Large intestine (tissue), 3 donors: ENCODE measurements around the gene PAK4. TPM values are rescaled to one million over a fixed set of nuclear protein-coding genes. Genes with fewer than 3 reads are reported as not detected.
A peak's percentile ranks its signal among the peaks of the same experiment; 100 is the strongest.
"Not testable (repeated sequence)": the region's sequence is repeated elsewhere in the genome, so short reads cannot be mapped to it uniquely, and the experiment has no call there.

ENCODE experiments used
- DNase-seq, 2 donors: peaks; one replicate each; pipeline versions ENCODE4 v3.0.0 to v3.0.0-alpha.2; 2013
- H3K27ac ChIP-seq: one replicate; pipeline ENCODE4 v1.5.1; 2013; ENCODE audit warnings: low read length
- H3K27me3 ChIP-seq: 2 replicates; pipeline ENCODE4 v1.6.1; 2013; ENCODE audit warnings: low read length; ENCODE audit not compliant: control insufficient read depth, insufficient read depth
- H3K36me3 ChIP-seq: 2 replicates; pipeline ENCODE4 v1.6.1; 2013; ENCODE audit warnings: low read length; ENCODE audit not compliant: control insufficient read depth, insufficient read depth
- H3K4me1 ChIP-seq: one replicate; pipeline ENCODE4 v1.6.1; 2013; ENCODE audit warnings: low read length; ENCODE audit not compliant: control insufficient read depth, insufficient read depth
- H3K4me3 ChIP-seq: one replicate; pipeline ENCODE4 v1.5.1; 2013; ENCODE audit warnings: low read length
- H3K9me3 ChIP-seq: one replicate; pipeline ENCODE4 v1.6.1; 2013; ENCODE audit warnings: mild to moderate bottlenecking, low read depth, low read length, moderate library complexity; ENCODE audit not compliant: control insufficient read depth
- WGBS: methylation state at CpG from one replicate; pipeline ENCODE4 v1.1.5; 2013; ENCODE audit warnings: low lambda C conversion rate; ENCODE audit not compliant: insufficient coverage; 5-methylcytosine and 5-hydroxymethylcytosine counted together
- polyA plus RNA-seq: library from polyadenylated mRNA; unstranded; fragments of 120-200 nt; gene quantifications from one replicate; pipeline ENCODE4 v1.2.1, GENCODE V29; 2013

Gene PAK4
- polyA plus RNA-seq, 1 donor, result 59.6 TPM

GRCh38 chr19:39139305-39139874 is 13.8 kb downstream of the PAK4 start:
- Histone ChIP-seq H3K4me1 (peaks cover 56% of the 10 kb centered on the region), H3K27ac (peak overlapping the region; percentile 14), H3K27me3 (no peaks in the 10 kb centered on the region), H3K4me3 (no peak overlapping the region), H3K36me3 (no peaks in the 10 kb centered on the region), H3K9me3 (no peaks in the 10 kb centered on the region)
- DNase-seq, result no peak
- no CpG with 5 or more reads among the region's 8 CpGs for WGBS

GRCh38 chr19:39139971-39140453 is 14.4 kb downstream of the PAK4 start:
- Histone ChIP-seq H3K4me3 (no peak overlapping the region), H3K9me3 (no peaks in the 10 kb centered on the region), H3K27ac (peak overlapping the region; percentile 14), H3K36me3 (no peaks in the 10 kb centered on the region), H3K27me3 (no peaks in the 10 kb centered on the region), H3K4me1 (peaks cover 59% of the 10 kb centered on the region)
- WGBS, result no CpG with 5 or more reads among the region's 7 CpGs
- no peak for DNase-seq

GRCh38 chr19:39140594-39140993 is 15.0 kb downstream of the PAK4 start:
- no peak overlapping the region for H3K4me3 ChIP-seq
- no peak overlapping the region for H3K27ac ChIP-seq
- no peak for DNase-seq
- H3K27me3 ChIP-seq, result no peaks in the 10 kb centered on the region
- no peaks in the 10 kb centered on the region for H3K9me3 ChIP-seq
- H3K4me1 ChIP-seq, result peaks cover 62% of the 10 kb centered on the region
- H3K36me3 ChIP-seq, result no peaks in the 10 kb centered on the region
- WGBS, result no CpG with 5 or more reads among the region's 5 CpGs

- WGBS, result no CpG with 5 or more reads among the region's 11 CpGs
- peaks cover 65% of the 10 kb centered on the region for H3K4me1 ChIP-seq
- no peaks in the 10 kb centered on the region for H3K36me3 ChIP-seq
- H3K9me3 ChIP-seq, result no peaks in the 10 kb centered on the region
- no peaks in the 10 kb centered on the region for H3K27me3 ChIP-seq
- H3K27ac ChIP-seq, result no peak overlapping the region
- no peak for DNase-seq
- no peak overlapping the region for H3K4me3 ChIP-seq
These were observed 16.3 kb downstream of the PAK4 start for GRCh38 chr19:39141929-39142328.

- H3K9me3 ChIP-seq, result no peaks in the 10 kb centered on the region
- H3K4me3 ChIP-seq, result no peak overlapping the region
- H3K36me3 ChIP-seq, result no peaks in the 10 kb centered on the region
- no peak for DNase-seq
- peaks cover 67% of the 10 kb centered on the region for H3K4me1 ChIP-seq
- H3K27ac ChIP-seq, result no peak overlapping the region
- H3K27me3 ChIP-seq, result no peaks in the 10 kb centered on the region
- WGBS, result no CpG with 5 or more reads among the region's 5 CpGs
These were observed 17.0 kb downstream of the PAK4 start for GRCh38 chr19:39142630-39143029.

- H3K4me3 ChIP-seq, result not testable (repeated sequence)
- WGBS, result 11% methylated on average over 1 of the region's 5 CpGs
- peaks cover 64% of the 10 kb centered on the region for H3K4me1 ChIP-seq
These were observed 18.2 kb downstream of the PAK4 start for GRCh38 chr19:39143757-39144289.

GRCh38 chr19:39144290-39145071 is 18.9 kb downstream of the PAK4 start:
- no CpG with 5 or more reads among the region's 14 CpGs for WGBS

More at GRCh38 chr19:39143757-39144289, 18.2 kb downstream of the PAK4 start:
- peak overlapping the region; percentile 88 for H3K27ac ChIP-seq
- not testable (repeated sequence) for H3K36me3 ChIP-seq, DNase-seq, H3K27me3 ChIP-seq, H3K9me3 ChIP-seq

GRCh38 chr19:39145180-39145953 is 19.8 kb downstream of the PAK4 start:
- WGBS, result no CpG with 5 or more reads among the region's 26 CpGs
- H3K4me3 ChIP-seq, result peak overlapping the region; percentile 5
- H3K4me1 ChIP-seq, result peaks cover 49% of the 10 kb centered on the region
- no peaks in the 10 kb centered on the region for H3K27me3 ChIP-seq
- DNase-seq, result peak; percentile 92 to 96
- H3K36me3 ChIP-seq, result peaks cover 6% of the 10 kb centered on the region
- H3K27ac ChIP-seq, result peak overlapping the region; percentile 88
- H3K9me3 ChIP-seq, result no peaks in the 10 kb centered on the region

More at GRCh38 chr19:39144290-39145071, 18.9 kb downstream of the PAK4 start:
- peak in 1 of 2 donors; percentile 62 for DNase-seq
- Histone ChIP-seq H3K27ac (peak overlapping the region; percentile 88), H3K9me3 (no peaks in the 10 kb centered on the region), H3K4me1 (peaks cover 58% of the 10 kb centered on the region), H3K36me3 (peaks cover 6% of the 10 kb centered on the region), H3K27me3 (no peaks in the 10 kb centered on the region), H3K4me3 (no peak overlapping the region)

GRCh38 chr19:39146091-39146490 is 20.5 kb downstream of the PAK4 start:
- Histone ChIP-seq H3K36me3 (peaks cover 6% of the 10 kb centered on the region), H3K27ac (peak overlapping the region; percentile 88), H3K4me3 (no peak overlapping the region), H3K9me3 (no peaks in the 10 kb centered on the region), H3K4me1 (peaks cover 48% of the 10 kb centered on the region), H3K27me3 (no peaks in the 10 kb centered on the region)
- WGBS, result 86% methylated on average over 1 of the region's 1 CpG
- DNase-seq, result no peak
